HL-60 (cell line): ENCODE data around the gene BIN1.

Experiments used
- DNase-seq, 2 experiments: peaks; one replicate each; pipeline ENCODE4 v3.0.0-alpha.2; 2010 to 2020; ENCODE audit warnings: low read depth in 1 of 2, low spot score in 1 of 2
- H3K27ac ChIP-seq: fragments of 250-450 bp; sonication (Bioruptor Pico); replicated peaks from 2 replicates; pipeline ENCODE4 v1.5.1; 2020; ENCODE audit warnings: mild to moderate bottlenecking, moderate library complexity
- H3K27me3 ChIP-seq: fragments of 250-450 bp; sonication (Bioruptor Pico); 2 replicates; pipeline ENCODE4 v1.5.1; 2021; ENCODE audit warnings: mild to moderate bottlenecking, moderate library complexity; ENCODE audit not compliant: insufficient read depth, poor library complexity, severe bottlenecking
- H3K4me3 ChIP-seq: replicated peaks from 2 replicates; pipeline ENCODE4 v1.5.1; 2011; ENCODE audit warnings: mild to moderate bottlenecking, control low read depth, low read length; ENCODE audit not compliant: insufficient read depth
- GABPA ChIP-seq: IDR thresholded peaks from 2 replicates; pipeline ENCODE4 v1.6.1; 2012; ENCODE audit warnings: low read depth
- POLR2AphosphoS5 ChIP-seq: IDR thresholded peaks from 2 replicates; pipeline ENCODE4 v1.6.1; 2012; ENCODE audit warnings: low read depth
- REST ChIP-seq: IDR thresholded peaks from 2 replicates; pipeline ENCODE4 v1.6.1; 2012; ENCODE audit warnings: low read depth; ENCODE audit not compliant: insufficient replicate concordance
- SPI1 ChIP-seq: IDR thresholded peaks from 2 replicates; pipeline ENCODE4 v1.6.1; 2012; ENCODE audit warnings: low read depth, mild to moderate bottlenecking, borderline replicate concordance
- TF ChIP-seq, protein P1 (sequence below): IDR thresholded peaks from one replicate; pipeline ENCODE4 v1.5.1; 2011; ENCODE audit warnings: low read length, control low read depth, inconsistent platforms; ENCODE audit not compliant: insufficient read depth

The BIN1 gene

DNA sequence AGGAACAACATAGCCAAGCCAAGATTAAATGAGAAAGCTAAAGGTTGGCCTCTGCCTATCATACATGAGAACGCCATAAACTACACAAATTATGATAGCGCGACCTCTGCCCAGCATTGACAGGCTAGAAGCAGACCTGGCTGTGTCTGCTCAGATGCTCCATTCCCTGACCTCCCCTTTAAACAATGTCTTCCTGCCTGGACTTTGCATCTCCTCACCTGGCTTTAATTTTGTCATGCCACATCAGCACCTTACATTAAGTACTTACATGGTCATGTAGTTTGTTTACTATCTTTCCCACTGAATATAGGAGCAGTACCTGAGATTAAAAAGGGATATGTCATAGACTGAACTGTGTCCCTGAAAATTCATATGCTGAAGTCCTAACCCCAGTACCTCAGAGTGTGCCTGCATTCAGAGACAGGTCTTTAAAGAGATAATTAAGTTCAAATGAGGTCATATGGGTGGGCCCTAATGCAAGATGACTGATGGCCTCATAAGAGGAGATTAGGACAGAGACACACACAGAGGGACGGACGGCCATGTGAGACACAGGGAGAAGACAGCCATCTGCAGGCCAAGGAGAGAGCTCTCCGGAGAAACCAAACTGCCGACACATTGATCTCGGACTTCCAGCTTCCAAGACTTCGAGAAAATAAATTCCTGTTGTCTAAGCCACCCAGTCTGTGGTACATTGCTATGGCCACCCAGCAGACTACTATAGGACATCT lies 103.7 kb downstream of the BIN1 start:
- H3K27ac ChIP-seq = no peak overlapping the region
- peaks cover 4% of the 10 kb centered on the region for H3K27me3 ChIP-seq
- no peak for DNase-seq
- TF ChIP-seq, protein P1, sequence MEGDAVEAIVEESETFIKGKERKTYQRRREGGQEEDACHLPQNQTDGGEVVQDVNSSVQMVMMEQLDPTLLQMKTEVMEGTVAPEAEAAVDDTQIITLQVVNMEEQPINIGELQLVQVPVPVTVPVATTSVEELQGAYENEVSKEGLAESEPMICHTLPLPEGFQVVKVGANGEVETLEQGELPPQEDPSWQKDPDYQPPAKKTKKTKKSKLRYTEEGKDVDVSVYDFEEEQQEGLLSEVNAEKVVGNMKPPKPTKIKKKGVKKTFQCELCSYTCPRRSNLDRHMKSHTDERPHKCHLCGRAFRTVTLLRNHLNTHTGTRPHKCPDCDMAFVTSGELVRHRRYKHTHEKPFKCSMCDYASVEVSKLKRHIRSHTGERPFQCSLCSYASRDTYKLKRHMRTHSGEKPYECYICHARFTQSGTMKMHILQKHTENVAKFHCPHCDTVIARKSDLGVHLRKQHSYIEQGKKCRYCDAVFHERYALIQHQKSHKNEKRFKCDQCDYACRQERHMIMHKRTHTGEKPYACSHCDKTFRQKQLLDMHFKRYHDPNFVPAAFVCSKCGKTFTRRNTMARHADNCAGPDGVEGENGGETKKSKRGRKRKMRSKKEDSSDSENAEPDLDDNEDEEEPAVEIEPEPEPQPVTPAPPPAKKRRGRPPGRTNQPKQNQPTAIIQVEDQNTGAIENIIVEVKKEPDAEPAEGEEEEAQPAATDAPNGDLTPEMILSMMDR = no peak
- TF ChIP-seq REST (no peak), SPI1 (no peak), GABPA (no peak)
- H3K4me3 ChIP-seq = no peak overlapping the region

DNA sequence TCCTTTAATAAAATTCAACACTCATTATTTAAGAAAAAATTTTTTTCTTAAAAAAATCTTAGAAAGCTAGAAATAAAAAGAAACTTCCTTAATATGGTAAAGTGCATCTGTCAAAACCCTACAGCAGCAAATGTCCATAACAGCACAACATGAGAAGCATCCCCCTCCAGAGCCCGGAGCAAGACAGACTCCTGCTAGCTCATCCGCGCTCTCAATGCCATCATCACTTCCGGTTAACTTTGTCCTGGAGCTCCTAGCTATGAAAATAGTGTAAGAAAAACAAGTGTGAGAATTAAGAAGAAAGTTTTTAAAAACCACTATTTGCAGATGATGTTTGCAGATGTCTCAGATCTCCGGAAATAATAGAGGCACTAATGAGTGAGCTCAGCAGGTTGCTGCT lies 105.2 kb downstream of the BIN1 start:
- peaks cover 2% of the 10 kb centered on the region for H3K27me3 ChIP-seq
- H3K27ac ChIP-seq = no peak overlapping the region
- no peak overlapping the region for H3K4me3 ChIP-seq
- DNase-seq = no peak
- TF ChIP-seq, protein P1 = no peak
- no peak for TF ChIP-seq REST
- TF ChIP-seq SPI1 = no peak
- TF ChIP-seq POLR2AphosphoS5 = no peak

DNA sequence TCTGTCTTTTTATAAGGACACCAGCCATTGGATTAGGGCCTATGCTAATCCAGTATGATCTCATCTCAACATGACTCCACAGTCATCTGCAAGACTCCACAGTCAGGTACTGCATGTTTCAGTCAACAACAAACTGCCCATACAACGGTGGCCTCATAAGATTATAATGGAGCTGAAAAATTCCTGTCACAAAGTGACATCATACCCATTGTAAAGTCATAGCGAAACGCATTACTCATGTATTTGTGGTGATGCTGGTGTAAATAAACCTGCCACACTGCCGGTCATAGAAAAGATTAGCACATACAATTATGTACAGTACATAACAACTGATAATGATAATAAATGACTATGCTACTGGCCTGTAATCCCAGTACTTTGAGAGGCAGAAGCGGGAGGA lies 106.0 kb downstream of the BIN1 start:
- no peak for DNase-seq
- TF ChIP-seq SPI1 (no peak), REST (no peak), POLR2AphosphoS5 (no peak), GABPA (no peak)
- TF ChIP-seq, protein P1 = no peak
- Histone ChIP-seq H3K4me3 (no peak overlapping the region), H3K27me3 (peaks cover 2% of the 10 kb centered on the region), H3K27ac (no peak overlapping the region)
